GM12873 (cell line): ENCODE results near the gene STK38.

ENCODE experiments used
- TF ChIP-seq, protein P1 (sequence below): IDR thresholded peaks from 2 replicates; pipeline ENCODE4 v1.5.1; 2012; ENCODE audit warnings: low read depth, mild to moderate bottlenecking, moderate library complexity, low read length, control low read depth; ENCODE audit not compliant: insufficient read depth; ENCODE audit errors: missing control alignments

The STK38 gene

DNA sequence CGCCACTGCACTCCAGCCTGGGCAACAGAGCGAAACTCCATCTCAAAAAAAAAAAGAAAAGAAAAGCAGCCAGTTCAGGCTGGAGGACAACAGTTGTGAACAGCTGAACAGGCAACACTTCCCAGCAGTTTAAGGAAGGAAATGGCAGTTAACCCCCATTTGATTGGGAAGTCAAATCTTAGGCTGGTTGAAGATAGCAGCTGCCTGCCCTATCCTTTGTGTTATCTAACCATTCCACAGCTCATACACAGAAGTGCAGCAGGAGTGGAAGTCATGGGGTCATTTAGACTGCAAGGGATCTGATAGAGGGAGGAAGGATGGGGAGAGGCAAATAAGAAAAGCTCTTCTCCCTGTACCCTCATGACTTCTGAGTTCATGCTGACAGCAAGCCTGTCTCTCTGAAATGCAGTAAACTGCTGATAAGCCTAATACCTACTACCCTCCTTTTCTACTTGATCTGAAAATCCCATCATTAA is 69.2 kb downstream of the STK38 start:
- TF ChIP-seq, protein P1, sequence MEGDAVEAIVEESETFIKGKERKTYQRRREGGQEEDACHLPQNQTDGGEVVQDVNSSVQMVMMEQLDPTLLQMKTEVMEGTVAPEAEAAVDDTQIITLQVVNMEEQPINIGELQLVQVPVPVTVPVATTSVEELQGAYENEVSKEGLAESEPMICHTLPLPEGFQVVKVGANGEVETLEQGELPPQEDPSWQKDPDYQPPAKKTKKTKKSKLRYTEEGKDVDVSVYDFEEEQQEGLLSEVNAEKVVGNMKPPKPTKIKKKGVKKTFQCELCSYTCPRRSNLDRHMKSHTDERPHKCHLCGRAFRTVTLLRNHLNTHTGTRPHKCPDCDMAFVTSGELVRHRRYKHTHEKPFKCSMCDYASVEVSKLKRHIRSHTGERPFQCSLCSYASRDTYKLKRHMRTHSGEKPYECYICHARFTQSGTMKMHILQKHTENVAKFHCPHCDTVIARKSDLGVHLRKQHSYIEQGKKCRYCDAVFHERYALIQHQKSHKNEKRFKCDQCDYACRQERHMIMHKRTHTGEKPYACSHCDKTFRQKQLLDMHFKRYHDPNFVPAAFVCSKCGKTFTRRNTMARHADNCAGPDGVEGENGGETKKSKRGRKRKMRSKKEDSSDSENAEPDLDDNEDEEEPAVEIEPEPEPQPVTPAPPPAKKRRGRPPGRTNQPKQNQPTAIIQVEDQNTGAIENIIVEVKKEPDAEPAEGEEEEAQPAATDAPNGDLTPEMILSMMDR, result no peak

DNA sequence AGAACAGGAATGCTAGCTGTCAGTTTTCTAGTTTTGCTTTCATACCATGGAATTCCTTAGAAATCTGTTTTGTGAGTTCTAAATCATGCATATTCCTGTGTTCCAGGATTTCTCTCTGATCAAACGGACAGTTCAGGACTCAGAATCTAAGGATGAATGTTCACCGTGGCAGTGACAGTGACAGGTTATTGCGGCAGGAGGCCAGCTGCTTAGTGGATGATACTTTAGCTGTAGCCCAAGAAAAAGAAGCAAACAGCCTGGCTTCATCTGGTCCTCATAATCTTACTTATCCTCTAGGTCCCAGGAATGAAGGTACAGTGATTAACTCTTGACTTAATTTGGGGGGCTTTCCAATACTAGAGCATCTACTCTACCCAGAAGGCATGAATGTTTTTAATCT is 77.3 kb downstream of the STK38 start:
- TF ChIP-seq, protein P1, result no peak

- TF ChIP-seq, protein P1, result no peak
Measured at GRCh38 chr6:36469148-36469661, 78.1 kb downstream of the STK38 start.

GRCh38 chr6:36467625-36468024 is 79.7 kb downstream of the STK38 start:
- TF ChIP-seq, protein P1, result no peak

DNA sequence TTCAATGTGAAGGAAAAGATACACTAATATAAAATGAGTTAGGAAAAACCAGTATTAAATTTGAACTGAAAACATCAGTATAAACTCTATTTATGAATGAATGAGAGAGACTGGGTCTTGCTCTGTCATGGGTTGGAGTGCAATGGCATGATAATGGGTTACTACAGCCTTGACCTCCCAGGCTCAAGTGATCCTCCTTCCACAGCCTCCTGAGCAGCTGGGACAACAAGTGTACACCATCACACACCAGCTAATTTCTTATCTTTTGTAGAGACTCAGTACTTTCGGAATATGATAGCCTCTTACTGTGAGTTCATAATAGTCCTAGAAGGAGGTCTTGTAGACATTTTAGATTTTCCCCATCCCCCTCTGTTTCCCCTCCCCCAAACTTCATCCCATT is 83.0 kb downstream of the STK38 start:
- TF ChIP-seq, protein P1, result no peak

DNA sequence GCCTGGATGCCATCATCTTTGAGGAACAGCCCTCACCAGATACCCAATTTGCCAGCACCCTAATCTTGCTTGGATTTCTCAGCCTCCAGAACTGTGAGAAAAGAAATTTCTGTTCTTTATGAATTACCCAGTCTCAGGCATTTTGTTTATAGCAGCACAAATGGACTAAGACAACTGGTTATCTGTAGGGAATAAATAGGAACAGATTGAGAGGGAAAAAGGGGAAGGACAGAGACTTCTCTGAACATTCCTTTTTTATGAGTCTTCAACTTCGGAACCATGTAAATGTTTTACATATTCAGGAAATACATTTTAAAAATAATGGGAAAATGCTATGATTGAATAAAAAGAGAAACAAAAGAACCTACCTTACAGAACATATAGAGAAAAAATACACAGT is 83.6 kb downstream of the STK38 start:
- TF ChIP-seq, protein P1, result no peak

- TF ChIP-seq, protein P1, result no peak
Measured at GRCh38 chr6:36461646-36462045, 85.6 kb downstream of the STK38 start.
